EL (cell line): Measurements from ENCODE around the gene IL2RG.

Experiments used
- DNase-seq: peaks from one replicate; pipeline ENCODE4 v3.0.0-alpha.2; 2016

Gene IL2RG

DNA sequence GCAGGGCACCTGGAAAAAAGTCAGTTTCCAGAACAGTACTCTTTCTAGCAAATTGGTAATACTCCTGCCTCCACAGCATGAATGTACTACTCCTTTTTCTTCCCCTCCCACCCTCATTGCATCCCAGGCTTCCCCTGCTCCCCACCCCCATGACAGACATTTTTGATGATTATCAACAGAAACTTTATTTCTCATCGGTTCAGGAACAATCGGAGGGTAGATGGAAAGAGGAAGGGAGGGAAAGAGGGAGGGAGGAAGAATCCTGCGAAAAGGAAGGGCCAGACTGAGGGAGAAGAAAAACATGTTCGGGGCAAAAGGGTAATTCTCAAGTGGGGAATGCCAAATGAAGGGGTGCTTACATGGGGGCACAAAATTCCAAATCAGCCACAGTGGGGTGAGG, 4.1 kb downstream of the IL2RG start:
- DNase-seq, result no peak

DNA sequence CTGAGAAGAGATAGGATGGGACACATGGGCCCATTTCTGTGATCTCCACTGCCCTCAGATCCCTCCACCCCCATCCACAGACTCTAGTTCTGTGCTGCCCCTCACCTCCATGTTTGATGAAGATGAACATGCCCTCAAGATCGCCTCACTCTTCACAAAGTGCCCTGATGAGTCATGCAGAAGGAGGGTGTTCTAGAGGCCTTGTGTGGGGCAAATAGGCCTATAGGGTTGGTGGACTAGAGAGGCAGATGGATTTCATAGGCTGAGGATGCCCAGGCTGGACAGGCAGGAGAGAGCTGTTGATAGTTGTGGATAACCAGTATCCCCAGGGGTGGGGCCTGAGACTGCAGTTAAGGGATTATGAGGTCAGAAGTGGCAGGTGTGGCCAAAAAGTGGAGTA, 5.0 kb downstream of the IL2RG start, which contains the start of gene CXorf65:
Gene CXorf65, minus strand, starts transcription at position 314 of the 400 bp plus-strand sequence. Its CDS starts 184 bp downstream, at position 130.
- no peak for DNase-seq

DNA sequence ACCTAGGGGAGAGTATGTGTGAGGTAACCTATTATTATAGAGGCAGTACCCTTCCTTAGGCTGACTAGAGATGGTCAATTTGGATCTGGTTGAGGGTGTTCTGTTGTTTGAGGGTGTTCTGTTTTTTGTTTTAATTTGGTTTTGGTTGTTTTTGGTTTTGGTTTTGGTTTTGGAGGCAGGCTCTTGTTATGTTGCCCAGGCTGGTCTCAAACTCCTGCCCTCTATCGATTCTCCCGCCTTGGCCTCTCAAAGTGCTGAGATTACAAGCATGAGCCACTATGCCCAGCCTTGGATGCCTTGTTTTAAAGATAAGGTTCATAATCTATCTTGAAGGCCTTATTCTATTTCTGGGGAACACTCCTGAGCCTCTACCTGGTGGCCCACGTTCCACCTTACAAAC, 5.7 kb downstream of the IL2RG start:
- no peak for DNase-seq

DNA sequence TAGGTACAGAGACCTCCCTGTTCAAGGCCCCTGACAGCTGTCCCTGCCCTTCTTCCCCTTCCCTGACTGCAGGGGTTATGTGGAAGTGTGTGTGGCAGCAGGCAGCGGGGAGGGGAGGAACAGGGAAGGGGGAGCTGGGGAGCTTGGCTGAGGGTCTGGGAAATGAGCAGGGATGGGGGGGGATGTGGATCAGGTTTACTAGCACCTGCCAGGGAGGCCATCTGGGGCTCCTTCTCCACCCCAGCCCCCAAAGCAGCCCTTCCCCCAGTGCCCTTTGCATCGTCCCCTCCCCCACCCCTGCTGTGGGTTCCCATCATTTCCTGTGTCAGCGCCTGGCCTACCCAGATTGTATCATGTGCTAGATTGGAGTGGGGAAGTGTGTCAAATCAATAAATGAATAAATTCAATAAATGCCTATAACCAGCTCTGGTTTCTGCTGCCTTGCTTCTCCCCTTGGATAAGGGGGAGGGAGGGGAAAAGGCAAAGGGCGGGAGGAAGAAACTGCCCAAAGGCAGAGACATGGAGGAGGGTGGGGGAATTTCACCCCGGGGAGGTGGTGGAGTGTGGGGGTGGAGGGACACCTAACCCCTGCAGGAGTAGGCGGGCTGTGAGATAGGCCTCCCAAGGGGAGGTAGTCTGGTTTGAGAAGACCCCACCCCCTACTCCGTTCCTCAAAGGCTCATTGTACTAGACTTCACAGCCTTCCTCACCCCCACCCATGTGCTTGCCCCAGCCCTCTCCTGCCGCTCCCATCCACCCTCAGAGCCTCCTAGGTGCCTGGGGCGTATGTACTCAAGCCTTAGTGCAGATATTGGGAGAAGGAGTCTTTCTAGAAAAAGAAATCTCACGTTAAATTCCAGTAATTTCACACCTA, 8.0 kb downstream of the IL2RG start:
- no peak for DNase-seq

DNA sequence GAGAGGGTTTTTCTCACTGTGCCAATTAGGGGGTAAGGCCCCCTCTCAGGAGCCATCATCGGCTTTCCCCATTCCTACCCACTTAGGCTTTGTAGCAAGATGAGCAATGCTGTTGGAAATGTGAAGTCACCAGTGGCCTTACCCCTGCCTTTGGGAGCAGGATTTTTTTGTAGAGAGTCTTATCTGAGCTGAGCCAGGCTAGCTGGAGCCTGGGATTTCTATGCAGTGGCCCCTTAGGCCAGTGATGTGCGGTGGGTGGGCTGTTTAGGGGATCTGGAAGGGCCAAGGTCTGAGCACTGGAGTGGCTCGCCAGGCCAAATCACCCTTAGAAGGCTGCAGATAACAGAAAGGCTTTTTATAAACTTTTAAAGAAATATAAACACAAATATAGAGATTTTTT, 9.1 kb downstream of the IL2RG start:
- no peak for DNase-seq

DNA sequence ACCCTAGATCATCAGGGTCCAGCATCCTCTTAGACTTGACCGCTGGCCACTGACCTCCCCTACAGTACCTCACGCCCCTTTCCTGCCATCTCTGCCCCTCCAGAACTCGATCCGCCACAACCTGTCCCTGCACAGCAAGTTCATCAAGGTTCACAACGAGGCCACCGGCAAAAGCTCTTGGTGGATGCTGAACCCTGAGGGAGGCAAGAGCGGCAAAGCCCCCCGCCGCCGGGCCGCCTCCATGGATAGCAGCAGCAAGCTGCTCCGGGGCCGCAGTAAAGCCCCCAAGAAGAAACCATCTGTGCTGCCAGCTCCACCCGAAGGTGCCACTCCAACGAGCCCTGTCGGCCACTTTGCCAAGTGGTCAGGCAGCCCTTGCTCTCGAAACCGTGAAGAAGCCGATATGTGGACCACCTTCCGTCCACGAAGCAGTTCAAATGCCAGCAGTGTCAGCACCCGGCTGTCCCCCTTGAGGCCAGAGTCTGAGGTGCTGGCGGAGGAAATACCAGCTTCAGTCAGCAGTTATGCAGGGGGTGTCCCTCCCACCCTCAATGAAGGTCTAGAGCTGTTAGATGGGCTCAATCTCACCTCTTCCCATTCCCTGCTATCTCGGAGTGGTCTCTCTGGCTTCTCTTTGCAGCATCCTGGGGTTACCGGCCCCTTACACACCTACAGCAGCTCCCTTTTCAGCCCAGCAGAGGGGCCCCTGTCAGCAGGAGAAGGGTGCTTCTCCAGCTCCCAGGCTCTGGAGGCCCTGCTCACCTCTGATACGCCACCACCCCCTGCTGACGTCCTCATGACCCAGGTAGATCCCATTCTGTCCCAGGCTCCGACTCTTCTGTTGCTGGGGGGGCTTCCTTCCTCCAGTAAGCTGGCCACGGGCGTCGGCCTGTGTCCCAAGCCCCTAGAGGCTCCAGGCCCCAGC, 10.5 kb downstream of the IL2RG start:
- no peak for DNase-seq

DNA sequence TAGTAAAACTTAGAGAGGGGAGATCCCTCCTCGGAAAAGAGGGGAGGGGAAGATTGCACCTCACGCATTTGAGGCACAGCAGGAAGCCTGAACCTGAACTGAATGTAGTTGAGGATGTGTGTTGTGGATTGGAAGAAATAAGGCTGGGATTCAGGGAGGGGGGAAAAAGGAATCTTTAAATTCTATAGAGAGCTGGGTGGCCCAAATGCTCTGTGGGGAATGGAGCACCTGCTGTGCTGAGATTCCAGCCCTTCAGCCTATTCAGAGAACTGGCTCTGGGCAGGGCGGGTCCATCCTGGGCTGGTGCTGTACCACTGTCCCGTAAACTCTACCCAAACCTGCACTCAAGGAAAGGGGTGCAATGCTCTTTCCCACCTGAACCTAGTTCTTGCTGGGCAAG, 11.6 kb downstream of the IL2RG start:
- no peak for DNase-seq

DNA sequence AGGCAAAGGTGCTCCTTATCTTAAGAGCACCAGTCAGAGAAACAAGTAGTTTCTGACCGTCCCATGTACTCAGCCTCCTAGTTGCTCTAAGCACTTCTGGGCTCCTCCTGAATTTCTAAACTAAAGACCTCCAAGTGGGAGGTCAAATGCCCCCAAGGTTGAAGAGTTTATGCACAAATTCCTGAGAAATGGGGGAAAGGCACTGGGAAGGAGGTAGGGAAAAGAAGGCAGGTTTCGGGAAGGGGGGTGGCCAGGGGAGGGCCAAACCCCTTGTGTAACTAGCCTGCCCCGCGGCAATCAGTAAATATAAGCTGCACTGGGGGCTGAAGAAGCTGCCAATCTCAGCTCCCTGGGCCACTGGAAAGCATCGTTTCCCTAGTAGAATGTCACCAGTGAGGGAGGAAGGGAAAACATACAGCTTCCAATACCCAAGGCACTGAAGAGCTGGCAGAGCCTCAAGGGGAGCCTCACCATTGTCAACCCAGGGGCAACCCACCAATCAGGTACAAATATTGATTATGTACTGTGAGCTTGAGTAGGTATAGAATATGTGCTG, 12.3 kb downstream of the IL2RG start:
- no peak for DNase-seq

DNA sequence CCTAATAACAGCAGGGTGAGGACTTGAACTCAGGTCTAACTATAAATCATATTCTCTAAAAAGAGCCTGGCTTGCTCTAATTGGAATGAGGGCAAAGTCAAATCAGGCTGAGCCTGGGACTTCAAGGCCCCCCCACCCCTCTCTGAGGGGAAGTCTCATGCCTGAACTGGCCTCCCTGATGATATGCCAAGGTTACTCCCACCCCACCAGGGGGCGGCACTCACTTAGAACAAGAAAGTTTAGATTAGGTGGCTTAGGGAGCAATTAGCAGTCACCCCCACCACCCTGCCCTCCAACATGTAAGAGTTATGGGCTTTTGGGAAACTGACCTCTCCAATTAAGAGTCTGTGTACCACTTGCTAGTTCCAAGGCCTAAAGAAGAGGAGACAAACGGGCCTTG, 13.1 kb downstream of the IL2RG start:
- DNase-seq, result peak; percentile 41

DNA sequence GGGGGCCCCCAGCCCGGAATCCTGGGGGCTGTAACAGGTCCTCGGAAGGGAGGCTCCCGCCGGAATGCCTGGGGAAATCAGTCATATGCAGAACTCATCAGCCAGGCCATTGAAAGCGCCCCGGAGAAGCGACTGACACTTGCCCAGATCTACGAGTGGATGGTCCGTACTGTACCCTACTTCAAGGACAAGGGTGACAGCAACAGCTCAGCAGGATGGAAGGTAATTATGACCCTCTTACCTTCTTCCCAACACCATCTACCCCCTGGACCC, 14.7 kb downstream of the IL2RG start:
- no peak for DNase-seq

DNA sequence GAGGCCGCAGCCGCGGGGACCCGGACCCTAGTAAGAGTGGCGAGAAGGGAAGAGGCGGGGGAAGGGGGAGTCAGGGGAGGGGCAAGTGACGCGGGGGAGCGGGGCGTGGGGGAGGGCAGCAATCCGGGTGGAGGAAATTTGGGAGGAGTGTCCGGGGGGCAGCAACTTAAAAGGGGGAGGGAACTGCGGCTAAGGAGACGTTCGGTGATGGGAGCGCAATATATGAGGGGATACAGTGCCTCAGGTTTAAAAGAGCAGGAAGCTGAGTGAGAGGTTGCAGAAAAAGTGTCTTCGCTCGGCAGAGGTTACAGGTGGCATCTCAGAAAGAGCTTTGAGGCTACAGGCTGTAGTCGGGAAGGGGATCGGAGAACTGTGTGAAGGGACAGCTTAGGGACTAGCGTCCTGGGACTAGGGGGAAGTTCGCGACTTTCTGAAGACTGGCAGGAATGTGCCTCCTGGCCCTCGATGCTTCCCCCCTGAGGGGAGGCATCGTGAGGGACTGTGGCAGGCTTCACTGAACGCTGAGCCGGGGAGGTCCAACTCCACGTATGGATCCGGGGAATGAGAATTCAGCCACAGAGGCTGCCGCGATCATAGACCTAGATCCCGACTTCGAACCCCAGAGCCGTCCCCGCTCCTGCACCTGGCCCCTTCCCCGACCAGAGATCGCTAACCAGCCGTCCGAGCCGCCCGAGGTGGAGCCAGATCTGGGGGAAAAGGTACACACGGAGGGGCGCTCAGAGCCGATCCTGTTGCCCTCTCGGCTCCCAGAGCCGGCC, 15.2 kb downstream of the IL2RG start:
- peak; percentile 54 for DNase-seq

DNA sequence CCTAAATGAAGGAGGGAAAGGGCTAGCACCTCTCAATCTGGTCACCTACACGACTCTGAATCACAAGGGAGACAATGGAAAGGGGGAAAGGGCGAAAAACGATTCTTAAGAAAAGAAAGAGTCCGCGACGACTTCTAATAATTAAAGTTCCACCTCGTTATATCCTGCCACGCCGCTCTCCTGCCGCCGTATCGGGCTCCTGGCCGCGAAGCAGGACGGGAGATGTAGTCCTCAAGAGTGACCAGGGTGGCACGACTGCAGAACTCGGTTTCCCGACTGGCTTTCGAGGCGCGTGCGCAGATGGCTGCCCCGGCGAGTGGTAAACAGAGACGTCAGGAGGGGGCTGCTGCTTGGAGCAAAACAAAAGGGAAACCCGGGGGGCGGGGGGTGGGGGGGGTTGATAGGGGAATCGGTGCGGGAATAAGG, 15.8 kb downstream of the IL2RG start, which contains the start of gene FOXO4:
Gene FOXO4, plus strand, starts transcription at position 297 of the 426 bp plus-strand sequence. CDS start 678 bp downstream, outside the sequence.
- peak; percentile 83 for DNase-seq

DNA sequence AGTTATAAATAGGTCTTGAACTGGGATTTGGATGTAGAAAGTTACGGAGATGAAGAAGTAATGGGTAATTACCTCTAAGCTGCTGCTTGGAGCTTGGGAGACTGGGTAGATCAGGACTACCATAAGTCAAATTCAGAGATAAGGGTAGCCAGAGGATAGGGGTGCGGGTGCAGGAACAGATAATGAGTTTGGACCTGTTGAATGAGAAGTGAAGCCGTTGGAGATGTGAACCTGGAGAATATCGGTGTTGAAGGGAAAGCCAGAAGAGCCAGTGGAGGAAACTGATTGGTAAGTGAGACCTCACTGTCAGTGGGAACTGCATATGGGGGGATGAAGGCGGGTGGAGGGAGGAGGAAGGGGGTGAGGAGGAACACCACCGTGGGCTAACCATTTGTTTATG, 16.3 kb downstream of the IL2RG start:
- DNase-seq, result no peak

DNA sequence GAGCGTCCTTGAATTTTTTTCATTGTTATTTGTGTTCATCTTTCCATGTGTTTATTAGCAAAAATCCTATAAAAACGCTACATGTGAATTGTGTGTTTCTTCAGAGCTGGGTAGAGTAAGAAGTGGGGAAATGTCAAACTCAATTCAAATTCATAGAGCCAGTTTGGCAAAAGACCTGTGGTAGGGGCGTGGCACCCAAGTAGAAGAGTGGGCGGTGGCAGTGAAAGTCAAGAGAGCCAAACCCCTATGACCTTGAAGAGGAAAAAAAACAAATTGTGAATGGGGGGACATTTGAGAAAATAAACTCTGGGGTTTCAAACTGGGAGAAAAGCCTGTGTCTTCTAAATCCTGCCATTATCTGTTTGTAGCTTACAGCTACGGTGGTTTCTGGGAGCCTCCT, 20.1 kb downstream of the IL2RG start:
- DNase-seq, result no peak

DNA sequence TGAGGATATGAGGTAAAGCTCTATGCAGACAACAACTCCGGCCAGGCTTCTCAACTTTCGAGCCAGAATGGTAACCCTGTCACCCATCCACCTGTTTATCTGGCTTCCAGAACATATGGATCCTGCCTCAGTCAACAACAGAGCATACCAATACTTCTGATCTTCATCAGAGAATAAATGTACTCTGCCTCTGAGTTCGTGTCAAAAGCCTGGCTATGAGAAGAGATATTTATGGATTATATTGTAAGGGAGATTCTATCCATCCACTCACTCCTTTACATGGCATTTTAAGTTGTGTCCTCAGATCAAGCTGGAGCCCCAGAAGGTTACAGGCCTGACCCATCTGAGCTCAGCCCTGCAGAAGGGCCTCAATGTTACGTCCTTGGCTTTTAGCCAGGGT, 25.5 kb downstream of the IL2RG start:
- DNase-seq, result no peak

DNA sequence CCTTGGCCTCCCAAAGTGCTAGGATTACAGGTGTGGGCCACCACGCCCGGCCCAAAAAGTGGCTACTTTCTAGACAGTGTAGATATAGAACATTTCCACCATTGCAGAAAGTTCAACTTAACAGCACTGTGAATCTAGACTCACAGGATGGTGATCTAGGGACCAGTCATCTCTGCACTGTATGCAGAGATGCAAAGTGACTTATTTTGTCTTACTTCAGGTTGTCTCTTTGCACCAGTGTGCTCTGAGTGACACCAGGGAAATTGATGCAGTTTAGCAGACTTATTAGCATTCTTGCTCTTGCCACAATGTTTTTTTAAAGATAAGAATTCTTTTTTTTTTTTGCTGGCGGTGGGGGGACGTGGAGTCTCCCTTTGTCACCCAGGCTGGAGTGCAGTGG, 28.6 kb downstream of the IL2RG start:
- DNase-seq, result no peak

DNA sequence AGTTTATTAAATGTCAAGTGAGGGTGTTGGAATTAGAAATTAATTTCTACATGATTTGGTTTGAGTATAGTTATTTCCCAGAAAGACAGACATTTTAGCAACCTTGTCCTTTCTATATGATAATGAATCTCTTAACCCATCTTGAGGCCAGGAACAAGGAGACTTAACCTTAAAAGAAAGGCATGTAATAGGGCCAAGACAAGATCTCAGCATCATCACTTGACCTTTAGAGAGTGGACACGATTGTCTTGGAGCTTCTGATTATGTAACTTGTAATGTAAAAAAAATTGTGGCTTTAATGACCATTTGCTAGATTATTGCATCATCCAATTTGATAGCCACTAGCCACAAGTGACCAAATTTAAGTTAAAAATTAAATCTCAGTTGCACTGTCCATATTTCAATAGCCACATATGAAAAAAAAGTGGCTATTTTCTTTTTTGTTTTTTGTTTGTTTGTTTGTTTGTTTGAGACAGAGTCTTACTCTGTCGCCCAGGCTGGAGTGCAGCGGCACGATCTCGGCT, 29.2 kb downstream of the IL2RG start:
- DNase-seq, result no peak

DNA sequence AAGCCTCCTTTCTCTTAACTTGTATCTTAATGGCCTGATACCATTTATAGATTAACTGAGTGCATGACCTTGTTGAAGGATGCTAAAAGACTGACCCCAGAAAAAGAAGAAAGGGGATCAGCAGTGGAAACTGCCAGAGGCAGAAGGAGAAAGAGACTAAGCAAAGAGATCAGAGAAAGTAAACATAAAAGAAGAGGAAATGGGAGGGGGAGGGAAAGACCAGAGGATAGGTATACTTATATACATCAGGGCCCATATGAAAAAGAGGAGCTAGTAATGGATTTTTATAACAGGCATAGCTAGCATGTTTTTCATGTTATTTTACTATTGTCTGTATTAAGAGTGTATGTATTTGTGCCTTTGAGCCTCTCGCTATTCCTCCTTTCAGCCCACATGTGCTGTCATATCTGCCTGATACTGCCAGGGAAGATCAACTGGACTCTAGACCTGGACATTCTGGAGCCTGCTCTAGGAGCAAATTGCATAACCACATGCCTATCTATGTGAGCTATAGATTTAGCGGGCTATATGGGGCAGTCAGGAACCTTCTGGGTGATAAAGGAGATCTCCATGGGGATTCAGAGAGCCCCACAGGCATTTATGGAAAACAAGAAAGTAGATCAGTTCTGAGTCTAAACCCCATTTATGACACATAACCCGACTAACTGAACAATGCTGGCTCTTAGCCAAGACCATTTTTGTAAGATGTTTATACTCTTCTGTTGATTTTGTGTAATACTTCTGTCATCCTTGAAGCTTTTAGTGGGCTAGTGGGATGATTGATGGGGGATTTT, 29.9 kb downstream of the IL2RG start:
- peak; percentile 13 for DNase-seq

DNA sequence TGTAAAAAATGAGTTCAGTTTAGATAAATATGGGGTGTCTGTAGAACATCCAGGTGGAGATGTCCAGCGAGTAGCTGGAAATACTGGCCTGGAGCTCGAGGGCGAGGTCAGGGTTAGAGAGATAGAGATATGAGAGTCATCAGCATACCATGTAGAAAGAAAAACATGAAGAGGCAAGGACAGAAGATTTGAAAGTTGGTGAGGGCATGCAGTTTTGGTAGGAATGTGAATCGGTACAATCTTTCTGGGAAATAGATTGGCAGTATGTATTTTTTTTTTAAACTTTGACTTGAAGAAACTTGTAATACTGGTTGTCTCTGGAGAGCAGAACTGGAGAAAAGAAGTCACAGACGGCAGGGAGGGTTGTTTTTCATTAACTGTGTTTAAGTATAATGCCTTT, 40.8 kb downstream of the IL2RG start:
- no peak for DNase-seq

DNA sequence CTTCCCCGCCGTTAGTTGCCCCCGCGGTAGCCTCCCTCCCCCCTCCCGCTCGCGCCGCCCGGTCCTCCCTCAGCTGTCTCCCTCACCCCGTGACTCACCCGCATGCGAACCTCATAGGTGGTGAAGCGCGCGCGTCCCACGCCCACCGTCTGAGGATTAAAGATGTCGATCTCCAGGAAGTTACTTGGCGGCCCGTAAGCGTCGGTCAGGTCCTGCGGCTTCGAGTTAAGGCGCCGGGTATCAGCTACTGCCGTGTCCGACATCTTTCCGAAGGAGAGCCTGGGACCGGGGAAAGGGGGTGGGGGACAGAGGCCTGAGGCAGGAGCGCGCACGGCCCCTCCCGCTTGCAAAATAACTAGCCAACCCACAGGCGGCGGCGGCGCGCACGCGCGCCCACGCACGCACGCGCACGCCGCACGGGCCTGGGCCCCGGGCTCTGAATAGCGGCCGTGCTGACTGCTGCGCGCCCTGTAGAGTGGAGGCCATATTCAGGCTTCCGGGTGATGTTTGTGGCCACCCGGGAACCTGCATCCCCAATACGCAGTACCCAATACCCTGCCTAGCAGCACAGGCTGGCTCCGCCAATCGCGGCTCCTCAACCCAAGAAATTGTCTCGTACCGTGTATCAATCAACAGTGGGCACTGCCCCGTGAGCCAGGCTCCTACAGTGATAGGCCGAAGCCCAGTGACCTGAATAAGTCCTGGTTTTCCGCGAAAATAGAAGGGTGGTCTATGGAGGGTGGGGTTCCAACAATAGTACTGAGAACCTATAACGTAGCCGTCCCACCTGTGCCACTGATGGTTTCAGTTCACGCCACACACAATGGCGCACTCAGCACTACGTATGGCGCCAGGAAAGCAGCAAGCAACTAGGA, 43.1 kb downstream of the IL2RG start, which contains the start of gene SNX12:
Gene SNX12, minus strand, starts transcription at position 291 of the 875 bp plus-strand sequence. Its CDS starts 28 bp downstream, at position 263.
- DNase-seq, result peak; percentile 92

DNA sequence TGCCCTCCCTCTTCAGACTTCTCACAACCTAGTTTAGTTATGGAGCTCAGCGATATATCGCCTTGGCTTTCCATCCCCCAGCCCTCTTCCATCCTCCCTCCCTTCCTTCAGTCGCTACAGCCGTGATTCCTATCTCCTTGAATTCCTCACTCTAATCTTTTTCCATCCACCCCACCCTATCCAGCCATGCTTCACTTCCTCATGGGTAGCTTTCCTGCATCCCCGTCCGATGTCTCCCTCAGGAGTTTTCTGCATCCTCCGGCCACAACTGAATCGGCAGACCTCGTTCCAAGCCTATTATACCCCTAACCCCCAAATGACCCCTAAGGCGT, 43.7 kb downstream of the IL2RG start:
- no peak for DNase-seq
